Colonic mucosa (tissue), 4 donors: ENCODE data around the gene TCERG1L. TPM values are rescaled to one million over a fixed set of nuclear protein-coding genes. Genes with fewer than 3 reads are reported as not detected.

Experiments
- DNase-seq: peaks from one replicate; pipeline ENCODE4 v3.0.0-alpha.2; 2020
- H3K27ac ChIP-seq: fragments of 200-600 bp; one replicate; pipeline ENCODE4 v1.8.0; 2021
- H3K27me3 ChIP-seq: fragments of 200-600 bp; one replicate; pipeline ENCODE4 v1.8.0; 2021
- H3K36me3 ChIP-seq: fragments of 200-600 bp; one replicate; pipeline ENCODE4 v1.8.0; 2021
- H3K4me1 ChIP-seq: fragments of 200-600 bp; one replicate; pipeline ENCODE4 v1.8.0; 2021; ENCODE audit warnings: mild to moderate bottlenecking
- H3K4me3 ChIP-seq: fragments of 200-600 bp; one replicate; pipeline ENCODE4 v1.8.0; 2021
- H3K9ac ChIP-seq, 2 donors: one replicate each; pipeline ENCODE4 v1.7.0; 2013; ENCODE audit warnings: control low read depth in 2 of 2, low read depth in 2 of 2, low read length in 2 of 2
- H3K9me3 ChIP-seq: fragments of 200-600 bp; one replicate; pipeline ENCODE4 v1.8.0; 2021
- intact Hi-C: fragments of 100-400 bp; cut with DNase I; formaldehyde crosslinking; loops from one replicate; pipeline ENCODE4 v1.14.1; 2022
- total RNA-seq, 2 donors: library from RNA; stranded (reverse); fragmentation: NEBNext Ultra II Directional in 1 of 2; extraction: Animal tissue kit (Norgen Biotek cat#: 25700) in 1 of 2; gene quantifications; one replicate each; pipeline ENCODE4 v1.2.1, GENCODE V29; 2021
- TF ChIP-seq, protein P1 (sequence below): fragments of 200-600 bp; IDR thresholded peaks from one replicate; pipeline ENCODE4 v1.8.0; 2022; ENCODE audit warnings: antibody characterized with exemption, mild to moderate bottlenecking
- donor health status: healthy.
- donor health status: DM: no; HTN: no; CAD: no.
- donor health status: DM: no; HTN: no; CAD: no.

The TCERG1L gene
- total RNA-seq, 2 donors from 2014 or later, result not detected

GRCh38 chr10:131251146-131251541 is 60.4 kb downstream of the TCERG1L start:
- no peaks in the 10 kb centered on the region for H3K9me3 ChIP-seq
- no peaks in the 10 kb centered on the region for H3K36me3 ChIP-seq
- H3K4me1 ChIP-seq, result no peaks in the 10 kb centered on the region
- no peak for DNase-seq
- no peak overlapping the region for H3K4me3 ChIP-seq
- intact Hi-C loops, result no loop called here
- no peak overlapping the region for H3K9ac ChIP-seq
- no peaks in the 10 kb centered on the region for H3K27me3 ChIP-seq
- TF ChIP-seq, protein P1, sequence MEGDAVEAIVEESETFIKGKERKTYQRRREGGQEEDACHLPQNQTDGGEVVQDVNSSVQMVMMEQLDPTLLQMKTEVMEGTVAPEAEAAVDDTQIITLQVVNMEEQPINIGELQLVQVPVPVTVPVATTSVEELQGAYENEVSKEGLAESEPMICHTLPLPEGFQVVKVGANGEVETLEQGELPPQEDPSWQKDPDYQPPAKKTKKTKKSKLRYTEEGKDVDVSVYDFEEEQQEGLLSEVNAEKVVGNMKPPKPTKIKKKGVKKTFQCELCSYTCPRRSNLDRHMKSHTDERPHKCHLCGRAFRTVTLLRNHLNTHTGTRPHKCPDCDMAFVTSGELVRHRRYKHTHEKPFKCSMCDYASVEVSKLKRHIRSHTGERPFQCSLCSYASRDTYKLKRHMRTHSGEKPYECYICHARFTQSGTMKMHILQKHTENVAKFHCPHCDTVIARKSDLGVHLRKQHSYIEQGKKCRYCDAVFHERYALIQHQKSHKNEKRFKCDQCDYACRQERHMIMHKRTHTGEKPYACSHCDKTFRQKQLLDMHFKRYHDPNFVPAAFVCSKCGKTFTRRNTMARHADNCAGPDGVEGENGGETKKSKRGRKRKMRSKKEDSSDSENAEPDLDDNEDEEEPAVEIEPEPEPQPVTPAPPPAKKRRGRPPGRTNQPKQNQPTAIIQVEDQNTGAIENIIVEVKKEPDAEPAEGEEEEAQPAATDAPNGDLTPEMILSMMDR, result no peak
- H3K27ac ChIP-seq, result no peak overlapping the region

DNA sequence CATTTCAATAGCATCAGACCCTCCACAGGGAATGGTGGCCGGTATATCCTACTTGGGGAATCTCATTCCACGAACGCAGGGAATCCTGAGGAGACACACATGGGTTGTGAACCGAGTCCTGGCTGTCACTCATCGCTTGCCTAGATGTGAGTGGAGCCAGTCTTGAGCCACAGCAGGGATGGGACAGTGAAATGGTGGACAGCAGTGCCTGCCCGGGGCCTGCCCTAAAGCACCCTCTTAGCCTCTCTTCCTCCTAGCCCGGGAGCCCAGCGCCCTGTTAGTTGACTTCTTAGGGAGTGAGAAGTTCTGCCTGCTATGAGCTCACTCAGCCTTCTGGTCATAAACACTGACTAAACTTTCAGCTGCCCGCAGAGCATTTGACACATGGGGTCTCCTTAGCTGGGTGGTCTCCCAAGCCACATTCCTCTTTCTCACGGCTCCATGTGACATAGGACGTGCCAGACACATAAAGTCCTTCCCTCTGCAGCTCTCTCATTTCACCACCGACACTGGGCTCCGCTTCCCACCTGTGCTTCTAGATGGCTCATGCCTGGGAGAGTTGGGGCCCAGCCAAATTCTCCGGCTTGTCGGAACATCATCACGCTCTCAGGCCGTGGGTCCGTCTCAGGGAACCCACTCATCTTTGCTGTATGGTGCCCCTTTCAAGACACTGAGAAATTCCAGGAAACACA is 60.9 kb downstream of the TCERG1L start:
- no peaks in the 10 kb centered on the region for H3K9me3 ChIP-seq
- H3K36me3 ChIP-seq, result no peaks in the 10 kb centered on the region
- no peaks in the 10 kb centered on the region for H3K27me3 ChIP-seq
- TF ChIP-seq, protein P1, result no peak
- no peak overlapping the region for H3K9ac ChIP-seq
- H3K4me3 ChIP-seq, result no peak overlapping the region
- no peaks in the 10 kb centered on the region for H3K4me1 ChIP-seq
- DNase-seq, result no peak
- no peak overlapping the region for H3K27ac ChIP-seq
- intact Hi-C loops, result no loop called here

DNA sequence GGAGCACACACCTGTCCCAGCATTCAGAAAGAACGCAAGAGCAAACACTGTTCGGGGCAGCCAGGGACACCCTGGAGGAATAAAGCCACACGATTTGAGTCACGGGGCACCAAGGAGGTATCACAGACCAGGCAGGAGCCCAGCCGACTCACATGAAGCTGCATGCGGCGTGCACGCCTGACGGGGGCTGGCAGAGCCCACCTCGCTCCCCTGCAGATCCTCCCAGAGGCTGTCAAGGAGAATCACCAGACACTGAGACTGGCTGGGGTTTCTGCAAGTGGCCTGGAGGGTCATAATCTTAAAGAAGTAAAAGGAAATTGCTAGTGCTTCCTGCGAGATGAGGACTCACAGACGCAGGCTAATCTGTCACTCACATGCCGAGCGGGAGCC is 61.6 kb downstream of the TCERG1L start:
- TF ChIP-seq, protein P1, result no peak
- no peaks in the 10 kb centered on the region for H3K4me1 ChIP-seq
- no peak overlapping the region for H3K27ac ChIP-seq
- H3K27me3 ChIP-seq, result no peaks in the 10 kb centered on the region
- intact Hi-C loops, result no loop called here
- no peak for DNase-seq
- no peaks in the 10 kb centered on the region for H3K36me3 ChIP-seq
- H3K4me3 ChIP-seq, result no peak overlapping the region
- no peaks in the 10 kb centered on the region for H3K9me3 ChIP-seq
- no peak overlapping the region for H3K9ac ChIP-seq

- Histone ChIP-seq H3K9ac (no peak overlapping the region), H3K4me3 (no peak overlapping the region), H3K36me3 (no peaks in the 10 kb centered on the region), H3K4me1 (no peaks in the 10 kb centered on the region), H3K27ac (no peak overlapping the region), H3K9me3 (no peaks in the 10 kb centered on the region), H3K27me3 (no peaks in the 10 kb centered on the region)
- intact Hi-C loops, result no loop called here
- DNase-seq, result no peak
- TF ChIP-seq, protein P1, result no peak
Observed at GRCh38 chr10:131249238-131249954, 62.1 kb downstream of the TCERG1L start.

- Histone ChIP-seq H3K27me3 (no peaks in the 10 kb centered on the region), H3K9me3 (no peaks in the 10 kb centered on the region), H3K9ac (no peak overlapping the region), H3K4me3 (no peak overlapping the region), H3K4me1 (no peaks in the 10 kb centered on the region), H3K27ac (no peak overlapping the region), H3K36me3 (no peaks in the 10 kb centered on the region)
- intact Hi-C loops, result no loop called here
- DNase-seq, result no peak
- TF ChIP-seq, protein P1, result no peak
Observed at GRCh38 chr10:131248376-131249165, 63.0 kb downstream of the TCERG1L start.
